ENCODE results near the gene ELAPOR2. TPM values are rescaled to one million over a fixed set of nuclear protein-coding genes. Genes with fewer than 3 reads are reported as not detected.

The ELAPOR2 gene
- polyA plus RNA-seq, 1 donor (not counting 4 experiments of a cell fraction or from before 2014, with no cell fraction given), result 3.3 TPM

- dilution Hi-C loops (cut with MboI; ENCODE audit: extremely low pct_ligation_motif_present, low sequenced_read_pairs), result no loop called here
- DNase-seq (ENCODE audit: low read depth, low spot score), result no peak
These were observed 26.7 kb downstream of the ELAPOR2 start for GRCh38 chr7:87032604-87033339.

GRCh38 chr7:87029078-87029477, 30.4 kb downstream of the ELAPOR2 start:
- Histone ChIP-seq H2AFZ (ENCODE audit: control insufficient read depth, low read length) (no peak overlapping the region), H3K4me3 (ENCODE audit: control insufficient read depth in 2 of 3, extremely low read depth in 1 of 3, insufficient read depth in 2 of 3, low read depth in 1 of 3, low read length in 3 of 3) (no peak overlapping the region), H3K4me2 (ENCODE audit: control insufficient read depth, extremely low read depth, insufficient read depth, low read depth, low read length) (no peak overlapping the region), H3K79me2 (ENCODE audit: control insufficient read depth, insufficient read depth, low read length) (no peaks in the 10 kb centered on the region), H3K27ac (ENCODE audit: control insufficient read depth, insufficient read depth, low read length) (no peak overlapping the region), H3K9me1 (ENCODE audit: control insufficient read depth, extremely low read depth, insufficient read depth, low read length) (no peaks in the 10 kb centered on the region), H3K9me3 (ENCODE audit: control insufficient read depth, low read depth, low read length) (no peaks in the 10 kb centered on the region), H3K4me1 (ENCODE audit: control insufficient read depth, extremely low read depth, insufficient read depth, low read length) (no peaks in the 10 kb centered on the region), H3K27me3 (ENCODE audit: control insufficient read depth, extremely low read depth, insufficient read depth, low read length) (no peaks in the 10 kb centered on the region), H3K9ac (ENCODE audit: control insufficient read depth, extremely low read depth, insufficient read depth, low read length) (no peak overlapping the region), H4K20me1 (ENCODE audit: control insufficient read depth, extremely low read depth, insufficient read depth, low read length) (no peaks in the 10 kb centered on the region), H3K36me3 (ENCODE audit: control insufficient read depth in 2 of 2, extremely low read depth in 1 of 2, insufficient read depth in 2 of 2, low read length in 2 of 2) (no peaks in the 10 kb centered on the region)
- no peak for FAIRE-seq
- no peak for DNase-seq (ENCODE audit: low read depth, low spot score)
- dilution Hi-C loops (cut with MboI; ENCODE audit: extremely low pct_ligation_motif_present, low sequenced_read_pairs), result no loop called here
- TF ChIP-seq EZH2 (IDR thresholded peaks at IDR 0.05; ENCODE audit: low read length) (no peak), CTCF (optimal IDR thresholded peaks at IDR 0.05 in 1 of 3, IDR thresholded peaks at IDR 0.05 in 1 of 3, conservative IDR thresholded peaks at IDR 0.05 in 1 of 3; ENCODE audit: extremely low read depth in 1 of 3, insufficient read depth in 2 of 3, low read length in 3 of 3) (no peak)

More at GRCh38 chr7:87032604-87033339, 26.7 kb downstream of the ELAPOR2 start:
- FAIRE-seq, result no peak
- TF ChIP-seq CTCF (optimal IDR thresholded peaks at IDR 0.05 in 1 of 3, IDR thresholded peaks at IDR 0.05 in 1 of 3, conservative IDR thresholded peaks at IDR 0.05 in 1 of 3; ENCODE audit: extremely low read depth in 1 of 3, insufficient read depth in 2 of 3, low read length in 3 of 3) (no peak), EZH2 (IDR thresholded peaks at IDR 0.05; ENCODE audit: low read length) (no peak)
- Histone ChIP-seq H3K4me3 (ENCODE audit: control insufficient read depth in 2 of 3, extremely low read depth in 1 of 3, insufficient read depth in 2 of 3, low read depth in 1 of 3, low read length in 3 of 3) (no peak overlapping the region), H2AFZ (ENCODE audit: control insufficient read depth, low read length) (no peak overlapping the region), H3K4me2 (ENCODE audit: control insufficient read depth, extremely low read depth, insufficient read depth, low read depth, low read length) (no peak overlapping the region), H3K27ac (ENCODE audit: control insufficient read depth, insufficient read depth, low read length) (no peak overlapping the region), H3K9me1 (ENCODE audit: control insufficient read depth, extremely low read depth, insufficient read depth, low read length) (no peaks in the 10 kb centered on the region), H3K27me3 (ENCODE audit: control insufficient read depth, extremely low read depth, insufficient read depth, low read length) (no peaks in the 10 kb centered on the region), H3K4me1 (ENCODE audit: control insufficient read depth, extremely low read depth, insufficient read depth, low read length) (no peaks in the 10 kb centered on the region), H3K9me3 (ENCODE audit: control insufficient read depth, low read depth, low read length) (no peaks in the 10 kb centered on the region), H4K20me1 (ENCODE audit: control insufficient read depth, extremely low read depth, insufficient read depth, low read length) (no peaks in the 10 kb centered on the region), H3K79me2 (ENCODE audit: control insufficient read depth, insufficient read depth, low read length) (no peaks in the 10 kb centered on the region), H3K9ac (ENCODE audit: control insufficient read depth, extremely low read depth, insufficient read depth, low read length) (no peak overlapping the region), H3K36me3 (ENCODE audit: control insufficient read depth in 2 of 2, extremely low read depth in 1 of 2, insufficient read depth in 2 of 2, low read length in 2 of 2) (no peaks in the 10 kb centered on the region)

Data from keratinocyte (primary cell).